ENCODE data around the gene VWA5B1.

VWA5B1 gene

GRCh38 chr1:20322825-20323612 lies 32.3 kb downstream of the VWA5B1 start:
- no peak for DNase-seq

DNA sequence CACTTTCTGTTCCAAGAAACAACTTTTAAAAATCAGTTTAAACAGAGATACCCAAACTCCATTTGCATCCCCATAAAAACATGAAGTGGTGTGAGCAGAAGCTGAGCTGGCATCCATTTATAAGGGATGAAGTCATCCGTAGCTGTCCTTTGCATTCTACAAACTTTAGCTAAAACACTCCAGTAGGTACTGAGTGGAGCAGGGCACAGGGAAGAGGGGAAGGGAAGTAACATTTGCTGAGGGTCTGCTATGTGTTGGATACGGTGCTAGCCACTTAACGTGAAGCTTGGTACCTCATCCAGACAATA lies 32.9 kb downstream of the VWA5B1 start:
- no peak for DNase-seq

- DNase-seq, result no peak
These were observed 34.2 kb downstream of the VWA5B1 start for GRCh38 chr1:20324704-20325406.

GRCh38 chr1:20325407-20325843 lies 34.8 kb downstream of the VWA5B1 start:
- DNase-seq, result no peak

GRCh38 chr1:20325844-20326420 lies 35.3 kb downstream of the VWA5B1 start:
- DNase-seq, result no peak

- DNase-seq, result no peak
These were observed 36.8 kb downstream of the VWA5B1 start for GRCh38 chr1:20327467-20327866.

DNA sequence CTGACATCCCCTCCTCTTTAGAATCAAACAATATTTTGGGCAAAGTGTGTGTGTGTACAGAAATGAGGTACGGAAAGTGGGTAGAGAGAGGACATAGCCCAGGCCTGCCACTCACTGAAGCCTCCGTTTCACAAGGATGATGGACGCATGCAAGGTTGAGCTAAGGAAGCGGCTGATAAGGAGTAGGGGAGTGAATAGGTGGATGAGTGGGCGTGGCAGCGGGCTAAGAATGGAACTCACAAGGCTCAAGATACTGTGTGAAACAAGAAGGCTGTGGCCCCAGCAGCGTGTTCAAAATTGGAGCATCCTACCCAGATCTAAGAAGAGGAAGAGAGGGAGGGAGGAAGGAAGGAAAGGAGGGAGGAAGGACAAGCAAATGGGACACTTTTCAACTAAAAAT lies 37.5 kb downstream of the VWA5B1 start:
- no peak for DNase-seq

- no peak for DNase-seq
These were observed 39.3 kb downstream of the VWA5B1 start for GRCh38 chr1:20329793-20330542.

GRCh38 chr1:20334103-20334502 lies 43.4 kb downstream of the VWA5B1 start:
- DNase-seq, result no peak

DNA sequence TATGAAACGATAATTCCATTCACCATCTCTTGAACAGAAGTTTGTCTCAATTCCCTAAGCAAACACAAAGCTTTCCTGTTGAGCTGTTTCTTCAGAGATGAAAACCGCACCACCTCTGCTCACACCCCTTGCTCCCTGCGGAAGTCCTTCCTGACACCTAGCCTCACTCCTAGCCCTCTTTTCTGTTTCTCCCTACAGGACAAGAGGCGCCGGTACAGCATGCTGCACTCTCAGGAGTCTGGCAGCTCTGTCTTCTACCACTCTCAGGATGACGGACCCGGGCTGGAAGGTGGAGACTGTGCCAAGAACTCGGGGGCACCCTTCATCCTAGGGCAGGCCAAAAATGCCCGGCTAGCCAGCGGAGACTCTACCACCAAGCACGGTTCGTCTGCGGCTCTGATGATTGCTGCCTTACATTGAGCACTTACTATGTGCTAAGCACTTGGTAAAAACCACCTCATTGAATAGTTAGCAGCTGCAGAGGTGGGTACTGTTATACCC lies 45.5 kb downstream of the VWA5B1 start:
- DNase-seq, result no peak

GRCh38 chr1:20337581-20337980 lies 46.9 kb downstream of the VWA5B1 start:
- DNase-seq, result no peak

GRCh38 chr1:20339811-20340457 lies 49.3 kb downstream of the VWA5B1 start:
- no peak for DNase-seq

DNA sequence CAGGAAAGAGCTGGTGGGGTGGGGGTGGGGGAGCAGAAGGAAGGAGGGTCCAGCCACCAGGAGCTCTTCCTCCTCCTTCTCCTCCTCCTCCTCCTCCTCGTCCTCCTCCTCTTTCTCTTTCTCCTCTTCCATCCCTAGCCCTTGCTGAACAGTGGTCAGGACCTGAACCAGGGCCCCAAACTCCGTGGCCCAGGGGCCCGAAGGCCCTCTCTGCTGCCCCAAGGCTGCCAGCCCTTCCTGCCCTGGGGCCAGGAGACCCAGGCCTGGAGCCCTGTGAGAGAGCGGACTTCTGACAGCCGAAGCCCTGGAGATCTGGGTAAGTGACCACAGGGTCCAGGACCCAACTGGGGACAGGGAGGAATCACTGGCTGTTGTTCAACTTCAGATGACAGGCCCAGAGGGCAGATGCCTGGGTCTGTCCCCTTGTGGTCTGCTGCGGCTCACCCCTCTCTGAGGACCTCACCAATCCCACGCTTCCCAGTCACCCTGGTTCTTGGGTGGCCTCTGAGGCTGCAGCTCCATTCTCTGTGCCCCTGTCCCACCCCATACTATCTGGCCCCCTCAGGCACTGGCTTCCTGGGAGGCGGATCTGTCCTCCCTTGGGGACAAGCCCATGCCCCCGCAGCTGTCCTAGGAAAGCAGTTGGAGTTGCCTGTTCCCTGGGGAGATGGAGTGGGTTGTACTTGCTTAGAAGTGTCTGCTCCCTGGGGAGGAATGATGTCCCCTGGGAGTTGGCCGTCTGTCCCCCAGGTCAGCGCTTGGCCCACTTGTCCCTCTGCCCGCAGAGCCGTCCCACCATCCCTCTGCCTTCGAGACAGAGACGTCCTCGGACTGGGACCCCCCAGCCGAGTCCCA lies 51.8 kb downstream of the VWA5B1 start:
- no peak for DNase-seq

GRCh38 chr1:20343149-20343937 lies 52.7 kb downstream of the VWA5B1 start:
- peak; percentile 28 for DNase-seq

- DNase-seq, result no peak
These were observed 53.2 kb downstream of the VWA5B1 start for GRCh38 chr1:20343938-20344302.

GRCh38 chr1:20344738-20345137 lies 54.1 kb downstream of the VWA5B1 start:
- no peak for DNase-seq

DNA sequence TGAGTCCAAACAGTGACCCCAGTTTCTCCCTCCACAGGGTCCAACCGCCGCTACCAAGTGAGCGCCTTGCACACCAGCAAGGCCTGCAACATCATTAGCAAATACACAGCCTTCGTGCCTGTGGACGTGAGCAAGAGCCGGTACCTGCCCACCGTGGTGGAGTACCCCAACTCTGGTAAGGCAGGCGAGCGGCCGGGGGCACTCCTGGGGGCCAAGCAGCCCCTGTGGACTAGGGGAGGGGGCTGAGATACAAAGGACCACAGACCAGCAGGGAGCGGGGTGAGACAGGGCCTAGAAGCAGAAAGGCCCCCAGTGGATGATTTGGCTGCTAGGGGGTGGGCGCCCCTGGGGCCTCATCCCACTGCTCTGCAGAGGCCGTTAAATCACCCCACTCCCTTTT lies 54.7 kb downstream of the VWA5B1 start:
- no peak for DNase-seq

DNA sequence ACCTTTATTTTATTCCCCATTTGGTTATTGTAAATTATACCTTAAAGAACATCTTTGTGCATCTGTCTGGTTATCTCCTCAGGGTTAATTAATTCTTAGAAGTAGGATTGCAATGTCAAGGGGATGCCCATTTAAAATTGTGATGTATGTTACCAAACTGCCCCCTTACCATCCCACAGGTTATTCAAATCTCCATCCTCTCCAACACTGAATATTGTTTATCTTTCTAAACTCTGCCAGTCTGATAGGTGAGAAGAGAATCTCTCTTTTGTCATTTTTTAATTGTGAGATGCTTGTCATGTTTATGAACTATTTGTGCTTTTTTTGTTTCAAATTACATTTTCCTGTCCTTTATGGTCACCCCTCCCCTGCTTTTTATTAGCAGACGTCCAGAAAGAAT lies 55.8 kb downstream of the VWA5B1 start:
- DNase-seq, result no peak

DNA sequence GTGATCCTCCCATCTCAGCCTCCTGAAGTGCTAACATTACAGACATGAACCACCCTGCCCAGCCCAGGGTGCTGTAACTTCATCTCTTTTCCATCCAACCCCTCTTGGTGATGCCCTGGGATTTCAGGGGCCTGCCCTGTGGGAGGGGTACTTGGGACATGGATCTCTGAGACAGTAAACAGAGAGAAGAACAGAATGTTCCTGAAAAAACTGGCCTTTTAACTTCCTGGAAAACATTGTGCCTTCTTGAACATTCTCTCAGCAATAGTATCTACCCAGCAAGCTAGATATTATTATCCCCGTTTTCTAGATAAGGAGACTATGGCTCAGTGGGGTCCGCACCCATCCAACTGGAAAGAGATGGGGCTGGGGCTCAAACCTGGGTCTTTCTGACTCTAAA lies 57.0 kb downstream of the VWA5B1 start:
- no peak for DNase-seq

GRCh38 chr1:20348326-20348915 lies 57.7 kb downstream of the VWA5B1 start:
- no peak for DNase-seq

GRCh38 chr1:20349561-20349960 lies 58.9 kb downstream of the VWA5B1 start:
- DNase-seq, result no peak

All from activated CD8-positive, alpha-beta memory T cell treated with anti-CD3 and anti-CD28 coated beads, Interleukin-2, amount 50 U/mL, for 4 hours (primary cell).